ENCODE data around the gene URM1.

- TF ChIP-seq EZH2 (IDR thresholded peaks at IDR 0.05) = no peak
- TF ChIP-seq POLR2AphosphoS5 (IDR thresholded peaks at IDR 0.05; ENCODE audit: borderline replicate concordance, low read depth, low read length) = no peak
- TF ChIP-seq FOXP2 (optimal IDR thresholded peaks at IDR 0.05; ENCODE audit: control extremely low read depth, extremely low read length, insufficient read depth) = no peak
Observed at GRCh38 chr9:128355451-128355850, 15.7 kb upstream of the URM1 start.

All from SK-N-MC (cell line).